Measurements from ENCODE around the gene PLXNB3.
A peak's percentile ranks its signal among the peaks of the same experiment; 100 is the strongest.
"Not testable (repeated sequence)": the region's sequence is repeated elsewhere in the genome, so short reads cannot be mapped to it uniquely, and the experiment has no call there.

PLXNB3 gene

DNA sequence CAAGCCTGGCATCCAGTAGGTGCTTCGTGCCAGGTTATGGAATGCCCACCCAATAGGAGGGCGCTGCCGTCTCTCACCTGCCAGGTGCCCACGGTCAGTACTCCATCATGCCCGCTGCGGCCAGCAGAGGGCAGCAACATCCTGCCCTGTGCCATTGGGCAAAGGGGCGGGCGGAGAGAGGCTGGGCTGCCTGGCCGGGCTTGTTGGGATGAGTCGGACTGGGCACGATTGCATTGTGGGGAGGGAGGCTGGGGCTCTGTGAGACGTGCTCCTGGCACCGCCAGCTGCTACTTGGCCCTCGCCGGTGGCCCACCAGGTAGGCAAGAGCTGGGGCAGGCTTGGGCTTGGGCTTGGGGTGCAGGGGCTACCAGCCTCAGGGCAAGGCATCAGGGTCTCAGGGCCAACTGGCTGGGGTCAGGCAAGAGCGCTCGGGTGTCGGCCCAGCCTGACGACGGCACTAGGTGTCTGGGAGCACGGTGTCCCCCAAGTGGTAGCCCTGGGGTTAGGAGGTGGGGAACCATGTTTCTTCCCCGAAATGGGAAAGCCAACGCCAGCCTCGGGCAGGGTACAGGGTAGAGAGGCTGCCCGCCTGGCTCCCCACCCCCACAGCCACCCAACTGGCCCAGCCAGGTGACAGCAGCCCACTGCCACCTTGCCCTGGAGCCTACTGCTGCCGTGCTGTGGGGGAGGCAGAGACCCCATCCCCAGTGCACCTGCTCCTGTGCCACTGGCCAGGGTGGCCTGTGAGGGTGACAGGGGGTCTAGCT, at the start of gene PLXNB3:
Gene PLXNB3, plus strand, starts transcription at position 261 of the 767 bp plus-strand sequence. CDS start 1,287 bp downstream, outside the sequence.
- peak; percentile 23 for DNase-seq (ENCODE audit: low read depth, low spot score)

DNA sequence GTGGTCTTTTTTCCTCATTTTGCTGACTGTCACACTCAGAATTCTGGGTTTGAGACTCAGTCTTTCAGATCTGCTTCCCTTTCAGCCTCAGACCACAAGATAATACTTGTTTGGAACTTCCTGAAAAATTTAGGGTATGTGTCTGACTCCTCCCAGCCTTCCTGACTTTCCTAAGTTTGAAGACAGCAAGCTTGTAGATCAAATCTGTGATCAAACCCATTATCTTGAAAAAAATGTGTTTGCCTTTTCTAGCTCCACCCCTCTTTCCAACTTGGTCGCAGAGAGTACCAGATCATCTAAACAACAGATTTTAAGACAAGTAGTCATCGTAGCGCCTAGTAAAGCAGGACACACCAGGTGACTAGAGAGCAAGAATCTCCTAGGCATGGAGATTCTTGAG, 49.8 kb upstream of the PLXNB3 start:
- no peak for DNase-seq (ENCODE audit: low read depth, low spot score)

DNA sequence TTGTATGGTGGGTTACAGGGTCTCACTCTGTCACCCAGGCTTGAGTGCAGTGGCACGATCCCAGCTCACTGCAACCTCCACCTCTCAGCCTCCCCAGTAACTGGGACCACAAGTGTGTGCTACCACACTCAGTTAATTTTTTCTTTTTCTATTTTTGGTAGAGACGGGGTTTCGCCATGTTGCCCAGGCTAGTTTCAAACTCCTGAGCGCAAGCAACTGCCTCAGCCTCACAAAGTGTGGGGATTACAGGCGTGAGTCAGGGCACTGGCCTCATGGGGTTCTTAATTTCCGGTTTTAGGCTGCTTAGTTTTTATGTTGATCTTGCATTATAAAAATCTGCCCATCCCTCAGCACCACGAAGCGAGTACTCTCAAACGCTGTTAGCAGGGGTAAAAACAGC, 46.6 kb upstream of the PLXNB3 start:
- DNase-seq (ENCODE audit: low read depth, low spot score) = no peak

GRCh38 chrX:153719238-153719637, 44.8 kb upstream of the PLXNB3 start:
- no peak for DNase-seq (ENCODE audit: low read depth, low spot score)

DNA sequence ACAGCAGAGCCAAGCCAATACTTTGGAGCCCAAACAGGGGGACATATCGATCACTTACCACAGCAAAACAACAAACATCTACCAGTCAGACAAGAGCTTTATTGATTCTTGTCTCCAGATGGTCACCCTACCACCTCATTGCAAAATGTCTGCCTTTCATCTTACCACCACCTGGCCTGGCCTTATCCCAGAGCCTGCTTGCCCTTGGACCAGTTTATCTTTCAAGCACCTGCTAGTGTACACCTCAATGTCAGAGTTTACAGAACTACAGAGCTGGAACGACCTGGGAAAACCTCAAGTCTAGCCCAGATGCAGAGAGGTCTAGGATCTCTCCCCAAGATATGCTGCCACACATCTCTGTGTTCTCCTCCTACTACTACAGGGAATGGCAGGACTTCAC, 44.3 kb upstream of the PLXNB3 start:
- DNase-seq (ENCODE audit: low read depth, low spot score) = no peak

DNA sequence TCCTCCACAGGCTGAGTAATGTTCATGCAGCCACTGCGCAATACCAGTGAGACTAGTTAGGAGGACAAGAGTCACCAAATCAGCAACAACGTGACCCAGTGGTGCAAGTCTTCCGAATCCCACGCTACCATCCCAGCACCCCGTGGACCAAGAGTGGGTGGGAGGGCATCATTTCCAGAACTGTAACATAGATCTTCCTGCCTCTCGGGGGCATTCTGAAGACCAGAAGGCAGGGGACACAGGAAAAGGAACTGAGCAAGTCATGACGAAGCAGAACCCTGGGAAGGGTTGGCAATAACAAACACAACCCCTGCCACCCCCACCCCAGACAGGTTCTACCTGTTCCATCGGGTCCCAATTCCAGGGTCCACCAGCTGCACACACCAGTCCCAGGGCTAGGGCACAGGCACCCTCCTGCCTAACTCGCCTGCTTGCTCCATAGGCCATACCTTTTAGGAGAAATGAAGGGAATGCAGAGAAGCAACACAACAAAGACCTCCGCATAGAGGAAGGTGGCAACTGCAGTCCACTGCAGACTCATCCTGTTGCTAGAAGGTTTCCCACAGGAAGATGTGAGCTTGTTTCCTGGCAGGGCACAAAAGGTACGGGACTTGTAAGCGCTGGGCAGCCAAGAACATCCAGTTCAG, 41.2 kb upstream of the PLXNB3 start:
- no peak for DNase-seq (ENCODE audit: low read depth, low spot score)

DNA sequence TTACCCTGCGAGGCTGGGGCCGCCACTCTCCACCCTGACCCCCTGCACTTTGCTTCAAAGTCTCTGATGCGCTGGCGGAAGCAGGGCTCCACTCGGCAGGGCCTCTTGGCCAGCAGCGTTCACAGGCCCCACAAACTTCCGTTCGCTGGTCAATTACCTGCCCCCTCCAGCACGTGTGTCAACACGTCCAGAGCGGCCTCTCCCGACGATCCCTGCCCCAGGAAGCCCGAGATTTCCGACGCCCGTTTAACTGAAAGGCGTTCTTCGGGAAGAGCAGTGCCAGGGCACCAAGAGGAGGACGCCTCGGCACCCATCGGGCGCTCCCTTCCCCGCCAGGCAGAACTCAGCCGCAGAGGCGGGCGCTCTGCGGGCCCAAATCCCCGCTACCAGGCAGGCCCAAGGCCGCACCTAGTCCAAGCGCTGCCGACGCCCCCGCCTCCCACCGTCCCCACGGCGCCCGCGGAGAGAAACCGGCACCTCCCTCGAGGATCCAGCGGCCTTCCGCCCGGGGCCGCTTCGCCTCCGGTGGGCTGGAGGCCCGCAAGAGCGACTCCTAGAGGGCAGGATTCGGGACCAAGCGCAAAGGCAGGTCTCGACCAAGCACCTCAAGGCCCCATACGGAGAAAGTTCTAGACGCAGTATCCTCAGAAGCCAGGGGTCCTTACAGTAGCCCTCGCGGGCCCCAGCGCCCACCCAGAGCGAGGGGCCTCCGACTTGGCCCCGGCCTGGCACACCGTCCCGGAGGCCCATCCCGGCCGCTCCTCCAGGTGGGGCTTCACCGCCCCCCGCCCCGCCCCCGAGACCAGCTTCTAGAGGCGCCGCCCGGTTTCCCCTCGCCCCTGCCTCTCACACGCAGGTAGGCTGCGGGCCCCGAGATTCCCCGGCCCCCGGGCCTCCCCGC, 40.4 kb upstream of the PLXNB3 start:
- no peak for DNase-seq (ENCODE audit: low read depth, low spot score)

GRCh38 chrX:153724252-153725038, 39.6 kb upstream of the PLXNB3 start, which contains the start of the genes ABCD1 and BCAP31:
TSS of gene ABCD1 (plus strand) at chrX:153724856. CDS start at chrX:153725267, 411 bp downstream.
TSS of gene BCAP31 (minus strand) at chrX:153724387. CDS start at chrX:153723244, 1,143 bp downstream.
- DNase-seq (ENCODE audit: low read depth, low spot score) = no peak

GRCh38 chrX:153725039-153725831, 38.8 kb upstream of the PLXNB3 start:
- DNase-seq (ENCODE audit: low read depth, low spot score) = no peak

DNA sequence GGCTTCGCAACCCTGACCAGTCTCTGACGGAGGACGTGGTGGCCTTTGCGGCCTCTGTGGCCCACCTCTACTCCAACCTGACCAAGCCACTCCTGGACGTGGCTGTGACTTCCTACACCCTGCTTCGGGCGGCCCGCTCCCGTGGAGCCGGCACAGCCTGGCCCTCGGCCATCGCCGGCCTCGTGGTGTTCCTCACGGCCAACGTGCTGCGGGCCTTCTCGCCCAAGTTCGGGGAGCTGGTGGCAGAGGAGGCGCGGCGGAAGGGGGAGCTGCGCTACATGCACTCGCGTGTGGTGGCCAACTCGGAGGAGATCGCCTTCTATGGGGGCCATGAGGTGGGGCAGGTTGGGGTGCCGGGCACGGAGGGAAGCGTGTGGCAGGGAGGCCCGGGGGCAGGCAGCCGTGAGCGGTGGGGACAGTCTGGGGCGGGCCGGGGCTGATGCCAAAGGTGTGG, 38.2 kb upstream of the PLXNB3 start:
- no peak for DNase-seq (ENCODE audit: low read depth, low spot score)

- no peak for DNase-seq (ENCODE audit: low read depth, low spot score)
Measured at GRCh38 chrX:153726286-153727122, 37.5 kb upstream of the PLXNB3 start.

DNA sequence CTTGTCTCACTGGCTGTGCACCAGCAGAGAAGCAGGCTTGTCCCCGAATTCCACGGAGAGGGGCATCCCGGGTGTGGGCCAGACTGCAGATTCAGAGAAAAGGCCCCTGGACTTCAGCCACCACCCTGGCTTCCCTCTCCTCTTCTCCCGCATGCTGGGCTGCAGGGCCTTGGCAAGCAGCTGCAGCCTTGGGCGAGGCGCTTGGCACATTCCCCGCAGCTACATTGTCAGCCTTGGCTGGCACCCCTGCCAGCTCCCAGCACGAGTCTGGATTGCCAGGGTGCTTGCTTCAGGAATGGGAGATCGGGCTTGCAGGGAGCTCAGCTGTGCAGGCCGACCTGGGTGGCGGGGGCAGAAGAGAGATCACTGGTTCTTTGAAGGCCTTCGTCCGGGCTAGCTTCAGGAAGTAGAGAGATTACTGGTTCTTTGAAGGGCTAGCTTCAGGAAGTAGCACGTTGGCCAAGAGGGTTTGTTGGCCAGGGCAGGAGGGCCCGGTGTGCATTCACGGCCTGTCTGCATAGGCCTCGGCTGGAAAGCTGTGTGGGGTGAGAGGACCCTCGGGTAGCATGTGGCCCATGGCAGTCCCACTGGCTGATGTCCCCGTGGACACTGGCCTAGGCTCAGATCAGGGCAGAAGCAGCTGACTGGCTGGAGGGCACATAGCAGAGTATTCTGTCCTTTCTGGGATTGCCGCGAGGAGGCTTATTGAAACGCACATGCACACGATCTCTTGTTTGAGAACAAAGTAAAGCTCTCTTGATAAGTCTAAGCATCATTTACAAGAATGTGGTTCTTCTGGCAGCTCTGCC, 36.7 kb upstream of the PLXNB3 start:
- no peak for DNase-seq (ENCODE audit: low read depth, low spot score)

GRCh38 chrX:153728095-153728494, 36.0 kb upstream of the PLXNB3 start:
- no peak for DNase-seq (ENCODE audit: low read depth, low spot score)

DNA sequence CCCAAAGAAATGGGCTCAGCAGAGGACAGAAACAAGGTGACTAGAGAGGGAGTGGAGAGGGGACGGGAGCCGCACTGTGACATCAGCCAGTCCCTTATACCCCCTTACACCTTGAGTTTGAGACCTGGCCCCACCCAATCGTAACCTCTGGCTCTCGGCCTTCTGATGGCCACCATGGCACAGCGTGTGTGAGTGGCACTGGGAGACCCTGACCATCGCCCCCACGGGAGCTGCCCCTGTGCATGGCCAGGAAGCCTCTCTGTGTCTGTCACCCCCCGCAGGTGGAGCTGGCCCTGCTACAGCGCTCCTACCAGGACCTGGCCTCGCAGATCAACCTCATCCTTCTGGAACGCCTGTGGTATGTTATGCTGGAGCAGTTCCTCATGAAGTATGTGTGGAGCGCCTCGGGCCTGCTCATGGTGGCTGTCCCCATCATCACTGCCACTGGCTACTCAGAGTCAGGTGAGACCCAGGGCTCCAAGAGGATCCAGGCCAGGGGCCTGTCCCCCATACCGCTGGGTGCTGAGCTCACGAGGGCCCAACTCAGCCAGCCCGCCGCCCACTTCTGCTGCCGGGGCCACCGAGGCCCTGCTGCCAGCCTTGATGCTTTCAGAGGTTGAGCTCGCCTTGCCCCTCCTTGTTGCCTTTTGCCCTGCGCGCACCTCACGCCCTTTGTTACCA, 35.0 kb upstream of the PLXNB3 start:
- no peak for DNase-seq (ENCODE audit: low read depth, low spot score)

DNA sequence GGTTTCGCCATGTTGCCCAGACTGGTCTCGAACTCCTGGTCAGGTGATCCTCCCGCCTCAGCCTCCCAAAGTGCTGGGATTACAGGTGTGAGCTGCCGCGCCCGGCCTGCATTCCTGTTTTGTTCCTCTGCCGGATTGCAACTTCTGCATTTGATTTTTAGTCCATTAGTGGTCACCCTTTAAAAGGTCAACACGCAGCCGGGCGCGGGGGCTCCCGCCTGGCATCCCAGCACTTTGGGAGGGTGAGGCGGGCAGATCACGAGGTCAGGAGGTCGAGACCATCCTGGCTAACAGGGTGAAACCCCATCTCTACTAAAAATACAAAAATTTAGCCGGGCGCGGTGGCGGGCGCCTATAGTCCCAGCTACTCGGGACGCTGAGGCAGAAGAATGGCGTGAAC, 33.9 kb upstream of the PLXNB3 start:
- not testable (repeated sequence) for DNase-seq (ENCODE audit: low read depth, low spot score)

DNA sequence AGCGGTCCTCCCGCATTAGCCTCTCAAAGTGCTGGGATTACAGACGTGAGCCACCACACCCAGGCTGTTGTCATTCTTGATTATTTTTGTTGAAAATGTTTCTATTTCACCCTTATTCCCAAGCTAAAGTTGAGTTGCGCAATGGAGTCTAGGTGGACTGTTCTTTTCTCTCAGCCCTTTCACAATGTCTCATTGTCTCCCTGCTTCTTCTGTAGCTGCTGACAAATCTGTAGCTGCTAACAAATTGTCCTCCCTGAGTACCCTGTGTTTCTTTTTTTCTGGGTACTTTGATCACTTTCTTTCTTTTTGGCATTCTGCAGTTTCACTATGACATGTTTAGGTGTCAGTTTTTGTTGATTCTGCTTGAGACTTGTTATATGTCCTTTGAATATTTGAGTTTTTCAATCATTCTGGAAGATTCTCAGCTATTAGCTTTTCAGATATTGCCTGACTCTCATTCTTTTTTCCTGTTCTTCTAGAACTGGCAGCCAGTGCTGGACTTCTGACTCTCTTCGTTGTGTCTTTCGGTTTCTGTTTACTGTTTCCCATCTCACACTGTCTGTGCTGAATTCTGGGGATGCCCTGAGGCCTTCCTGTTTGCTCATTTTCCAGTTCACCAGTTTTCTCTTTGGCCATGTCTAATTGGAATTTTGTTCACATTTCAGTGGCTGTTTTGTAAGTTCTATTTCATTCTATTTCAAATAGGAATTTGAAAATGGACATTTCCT, 32.8 kb upstream of the PLXNB3 start:
- DNase-seq (ENCODE audit: low read depth, low spot score) = no peak

GRCh38 chrX:153731845-153732215, 32.2 kb upstream of the PLXNB3 start:
- no peak for DNase-seq (ENCODE audit: low read depth, low spot score)
